ENCODE data around the gene RARA. TPM values are rescaled to one million over a fixed set of nuclear protein-coding genes. Genes with fewer than 3 reads are reported as not detected.
A peak's percentile ranks its signal among the peaks of the same experiment; 100 is the strongest.

Gene RARA
- total and polyA plus RNA-seq, 11 donors: 14.1 to 41.4 (median 19.4) TPM

GRCh38 chr17:40310882-40311391 lies 2.0 kb downstream of the RARA start:
- Histone ChIP-seq H3K27ac (peak overlapping the region; percentile 61 to 99 (median 88)), H3K36me3 (no peaks in the 10 kb centered on the region), H3K4me1 (peaks cover 21 to 97% (median 93%) of the 10 kb centered on the region in 12 donors), H3K27me3 (no peaks in the 10 kb centered on the region), H3K4me3 (no peak overlapping the region), H3K9me3 (no peaks in the 10 kb centered on the region)
- DNase-seq (peak in 4 of 5 donors; percentile 55 to 78 (median 69)), ATAC-seq (peak; percentile 68 to 77 (median 72))
- intact Hi-C loops (cut with DNase I): loop anchor here in 2 of 10 donors (2.0 to 10.0 kb wide), 2 partner anchors 38 to 646 kb away; partner anchors contain the start of genes PNMT (in 1 of the 2) and TCAP (in 1 of the 2)
- no peak for TF ChIP-seq POLR2A (IDR thresholded peaks at IDR 0.05)
- no peak for TF ChIP-seq CTCF (IDR thresholded peaks at IDR 0.05)
- 48 to 72% (median 57%) methylated on average over 7 of the region's 7 CpGs for WGBS, 4 donors

GRCh38 chr17:40311575-40311974 lies 2.6 kb downstream of the RARA start:
- intact Hi-C loops (cut with DNase I): loop anchor here in 2 of 10 donors (2.0 to 10.0 kb wide), 2 partner anchors 37 to 647 kb away; partner anchors contain the start of genes PNMT (in 1 of the 2) and TCAP (in 1 of the 2)
- Histone ChIP-seq H3K9me3 (no peaks in the 10 kb centered on the region), H3K27me3 (no peaks in the 10 kb centered on the region), H3K27ac (peak overlapping the region; percentile 61 to 99 (median 88)), H3K4me1 (peaks cover 24 to 100% (median 97%) of the 10 kb centered on the region in 12 donors), H3K36me3 (no peaks in the 10 kb centered on the region), H3K4me3 (no peak overlapping the region)
- DNase-seq: peak; percentile 66 to 79 (median 72)
- TF ChIP-seq POLR2A (IDR thresholded peaks at IDR 0.05) (no peak), CTCF (IDR thresholded peaks at IDR 0.05) (peak in 1 of 12 donors; percentile 16)
- peak in 3 of 4 donors; percentile 5 to 35 (median 7) for ATAC-seq
- WGBS, 4 donors: 24 to 40% (median 27%) methylated on average over 1 to 2 of the region's 2 CpGs

DNA sequence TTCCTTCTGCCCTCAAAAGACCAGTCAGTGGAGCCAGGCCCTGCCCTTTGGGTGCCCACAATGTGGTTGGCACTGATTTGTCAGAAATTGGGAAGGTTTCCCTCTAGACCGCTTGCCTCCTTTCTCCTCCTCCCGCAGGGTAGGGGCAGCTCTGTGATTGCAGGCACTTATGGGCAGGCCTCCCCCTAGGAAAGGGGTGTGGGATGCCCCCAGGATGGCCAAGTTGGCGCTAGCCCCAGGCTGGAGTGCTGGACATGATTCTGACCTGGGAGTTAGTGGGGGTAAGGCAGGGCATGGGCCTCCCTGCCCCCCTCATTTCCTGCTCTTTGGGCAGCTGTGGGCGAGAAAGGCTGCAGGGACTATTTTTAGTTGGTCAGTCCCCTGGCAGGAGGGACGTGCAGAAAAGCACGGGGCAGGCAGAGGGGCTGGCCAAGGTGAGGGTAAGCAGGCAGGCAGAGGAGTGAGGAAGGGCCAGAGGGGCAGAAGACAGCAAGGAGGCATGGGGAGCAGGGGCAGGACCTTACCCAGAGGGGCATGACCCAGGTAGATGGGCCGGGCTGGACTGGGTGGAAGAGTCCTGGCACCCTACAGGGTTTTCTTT lies 3.3 kb downstream of the RARA start:
- 23 to 27% (median 25%) methylated on average over 6 to 7 of the region's 7 CpGs for WGBS, 4 donors
- H3K27me3 ChIP-seq: no peaks in the 10 kb centered on the region
- peak overlapping the region in 1 of 12 donors; percentile 9 for H3K4me3 ChIP-seq
- peak; percentile 38 to 63 (median 53) for ATAC-seq
- no peak for TF ChIP-seq CTCF (IDR thresholded peaks at IDR 0.05)
- TF ChIP-seq POLR2A (IDR thresholded peaks at IDR 0.05): no peak
- intact Hi-C loops (cut with DNase I): loop anchor here in 1 of 10 donors (10.0 kb wide), 1 partner anchor 647 kb away; the partner anchor contains the start of genes PNMT and TCAP
- H3K36me3 ChIP-seq: no peaks in the 10 kb centered on the region
- peaks cover 29 to 100% (median 97%) of the 10 kb centered on the region in 12 donors for H3K4me1 ChIP-seq
- peak overlapping the region; percentile 61 to 99 (median 88) for H3K27ac ChIP-seq
- no peaks in the 10 kb centered on the region for H3K9me3 ChIP-seq
- DNase-seq: peak in 4 of 5 donors; percentile 68 to 81 (median 73)
